HFF-Myc (cell line): ENCODE measurements around the gene PVALEF.

Experiments
- DNase-seq: peaks from one replicate; pipeline ENCODE4 v3.0.0-alpha.2; 2011; ENCODE audit warnings: low read depth; ENCODE audit errors: extremely low read depth
- H3K4me3 ChIP-seq: replicated peaks from 2 replicates; pipeline ENCODE4 v1.5.1; 2011; ENCODE audit warnings: low read depth, mild to moderate bottlenecking, control low read depth, low read length
- CTCF ChIP-seq: IDR thresholded peaks from 2 replicates; pipeline ENCODE4 v1.5.1; 2012; ENCODE audit warnings: mild to moderate bottlenecking, low read depth, low read length, control low read depth; ENCODE audit errors: missing control alignments

PVALEF gene

GRCh38 chr17:81191646-81192045 lies 26.3 kb downstream of the PVALEF start:
- DNase-seq, result no peak
- H3K4me3 ChIP-seq, result no peak overlapping the region
- TF ChIP-seq CTCF, result no peak

GRCh38 chr17:81192386-81193050 lies 27.2 kb downstream of the PVALEF start:
- DNase-seq, result no peak
- H3K4me3 ChIP-seq, result no peak overlapping the region

GRCh38 chr17:81193051-81193410 lies 27.7 kb downstream of the PVALEF start:
- no peak overlapping the region for H3K4me3 ChIP-seq
- no peak for DNase-seq
- no peak for TF ChIP-seq CTCF

More at GRCh38 chr17:81192386-81193050, 27.2 kb downstream of the PVALEF start:
- no peak for TF ChIP-seq CTCF

GRCh38 chr17:81193470-81194224 lies 28.3 kb downstream of the PVALEF start:
- TF ChIP-seq CTCF, result no peak
- DNase-seq, result no peak
- no peak overlapping the region for H3K4me3 ChIP-seq

GRCh38 chr17:81194225-81194760 lies 29.0 kb downstream of the PVALEF start:
- no peak overlapping the region for H3K4me3 ChIP-seq
- no peak for TF ChIP-seq CTCF
- no peak for DNase-seq

GRCh38 chr17:81194941-81195901 lies 29.9 kb downstream of the PVALEF start:
- no peak overlapping the region for H3K4me3 ChIP-seq
- no peak for TF ChIP-seq CTCF
- no peak for DNase-seq
